ENCODE data around the gene GJB4. TPM values are rescaled to one million over a fixed set of nuclear protein-coding genes. Genes with fewer than 3 reads are reported as not detected.
"Not testable (repeated sequence)": the region's sequence is repeated elsewhere in the genome, so short reads cannot be mapped to it uniquely, and the experiment has no call there.

Gene GJB4
- polyA plus RNA-seq, 1 donor from 2014 or later, result not detected

DNA sequence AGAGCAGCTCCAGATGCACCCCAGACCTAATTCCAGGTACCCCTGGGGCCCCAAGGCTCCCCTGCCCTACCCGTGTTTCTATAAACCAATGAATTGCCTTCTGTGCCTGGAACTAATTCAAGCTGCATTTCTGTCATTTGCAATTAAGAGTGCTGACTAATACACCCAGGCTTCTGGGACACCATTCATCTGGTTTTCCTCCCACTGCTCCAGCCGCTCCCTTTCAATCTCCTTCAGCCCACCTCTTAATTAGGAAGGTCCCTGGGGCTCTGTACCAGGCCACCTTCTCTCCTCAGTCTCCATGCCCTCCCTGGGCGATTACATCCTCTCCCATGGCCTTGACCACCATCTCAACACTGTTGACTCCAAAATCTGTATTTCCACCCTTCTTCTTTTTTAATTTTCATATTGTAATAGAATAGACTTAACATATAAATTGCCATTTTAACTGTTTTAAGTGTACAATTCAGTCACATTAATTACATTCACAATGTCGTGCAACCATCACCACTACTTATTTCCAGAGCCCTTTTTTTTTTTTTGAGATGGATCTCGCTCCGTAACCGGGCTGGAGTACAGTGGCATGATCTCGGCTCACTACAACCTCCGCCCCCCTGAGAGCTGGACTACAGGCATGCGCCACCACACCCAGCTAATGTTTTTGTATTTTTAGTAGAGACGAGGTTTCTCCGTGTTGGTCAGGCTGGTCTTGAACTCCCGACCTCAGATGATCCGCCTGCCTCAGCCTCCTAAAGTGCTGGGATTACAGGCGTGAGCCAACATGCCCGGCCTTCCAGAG, 12.2 kb downstream of the GJB4 start:
- no peaks in the 10 kb centered on the region for H3K79me2 ChIP-seq (replicated peaks; ENCODE audit: insufficient read depth, low read length)
- no peaks in the 10 kb centered on the region for H3F3A ChIP-seq (ENCODE audit: insufficient read depth, low read length, poor library complexity, severe bottlenecking)

DNA sequence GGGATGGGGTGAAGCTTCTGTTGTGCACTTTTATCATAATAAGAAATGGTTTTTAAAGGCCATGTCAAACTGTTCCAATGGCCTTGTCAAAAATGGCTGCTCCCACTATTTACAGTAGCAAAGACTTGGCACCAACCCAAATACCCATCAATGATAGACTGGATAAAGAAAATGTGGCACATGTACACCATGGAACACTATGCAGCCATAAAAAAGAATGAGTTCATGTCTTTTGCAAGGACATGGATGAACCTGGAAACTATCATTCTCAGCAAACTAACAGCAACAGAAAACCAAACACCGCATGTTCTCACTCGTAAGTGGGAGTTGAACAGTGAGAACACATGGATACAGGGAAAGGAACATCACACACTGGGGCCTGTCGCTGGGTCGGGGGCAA, 13.6 kb downstream of the GJB4 start:
- not testable (repeated sequence) for H3K79me2 ChIP-seq (replicated peaks; ENCODE audit: insufficient read depth, low read length); H3K27me3 ChIP-seq (ENCODE audit: insufficient read depth, low read depth, low read length); H3K4me2 ChIP-seq (ENCODE audit: low read length); H3F3A ChIP-seq (ENCODE audit: insufficient read depth, low read length, poor library complexity, severe bottlenecking); H3K36me3 ChIP-seq (ENCODE audit: insufficient read depth, low read length); H3K9me3 ChIP-seq (ENCODE audit: low read length); H3K27ac ChIP-seq (ENCODE audit: low read length); H3K9me2 ChIP-seq (ENCODE audit: insufficient read depth, low read length); H3K4me3 ChIP-seq (ENCODE audit: low read length); H4K20me1 ChIP-seq (ENCODE audit: insufficient read depth); H2AFZ ChIP-seq (ENCODE audit: low read depth, low read length); H3K9ac ChIP-seq (ENCODE audit: low read length)

More for the DNA sequence above, 12.2 kb downstream of the GJB4 start:
- H3K27ac ChIP-seq (ENCODE audit: low read length), result no peak overlapping the region
- H3K4me2 ChIP-seq (ENCODE audit: low read length), result no peak overlapping the region
- H3K9ac ChIP-seq (ENCODE audit: low read length), result no peak overlapping the region
- no peaks in the 10 kb centered on the region for H4K20me1 ChIP-seq (ENCODE audit: insufficient read depth)
- no peaks in the 10 kb centered on the region for H3K36me3 ChIP-seq (ENCODE audit: insufficient read depth, low read length)
- H3K4me3 ChIP-seq (ENCODE audit: low read length), result no peak overlapping the region
- H3K9me2 ChIP-seq (ENCODE audit: insufficient read depth, low read length), result no peaks in the 10 kb centered on the region
- H3K27me3 ChIP-seq (ENCODE audit: insufficient read depth, low read depth, low read length), result no peaks in the 10 kb centered on the region
- no peaks in the 10 kb centered on the region for H3K9me3 ChIP-seq (ENCODE audit: low read length)
- no peak for TF ChIP-seq SMC3 (conservative IDR thresholded peaks at IDR 0.05; ENCODE audit: poor library complexity)
- TF ChIP-seq EZH2 (IDR thresholded peaks at IDR 0.05; ENCODE audit: borderline replicate concordance, insufficient read depth, low read length, poor library complexity, severe bottlenecking), result no peak
- no peak for TF ChIP-seq MXI1 (conservative IDR thresholded peaks at IDR 0.05; ENCODE audit: poor library complexity, severe bottlenecking)
- TF ChIP-seq, protein P1, sequence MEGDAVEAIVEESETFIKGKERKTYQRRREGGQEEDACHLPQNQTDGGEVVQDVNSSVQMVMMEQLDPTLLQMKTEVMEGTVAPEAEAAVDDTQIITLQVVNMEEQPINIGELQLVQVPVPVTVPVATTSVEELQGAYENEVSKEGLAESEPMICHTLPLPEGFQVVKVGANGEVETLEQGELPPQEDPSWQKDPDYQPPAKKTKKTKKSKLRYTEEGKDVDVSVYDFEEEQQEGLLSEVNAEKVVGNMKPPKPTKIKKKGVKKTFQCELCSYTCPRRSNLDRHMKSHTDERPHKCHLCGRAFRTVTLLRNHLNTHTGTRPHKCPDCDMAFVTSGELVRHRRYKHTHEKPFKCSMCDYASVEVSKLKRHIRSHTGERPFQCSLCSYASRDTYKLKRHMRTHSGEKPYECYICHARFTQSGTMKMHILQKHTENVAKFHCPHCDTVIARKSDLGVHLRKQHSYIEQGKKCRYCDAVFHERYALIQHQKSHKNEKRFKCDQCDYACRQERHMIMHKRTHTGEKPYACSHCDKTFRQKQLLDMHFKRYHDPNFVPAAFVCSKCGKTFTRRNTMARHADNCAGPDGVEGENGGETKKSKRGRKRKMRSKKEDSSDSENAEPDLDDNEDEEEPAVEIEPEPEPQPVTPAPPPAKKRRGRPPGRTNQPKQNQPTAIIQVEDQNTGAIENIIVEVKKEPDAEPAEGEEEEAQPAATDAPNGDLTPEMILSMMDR (IDR thresholded peaks at IDR 0.05; ENCODE audit: poor library complexity, severe bottlenecking), result no peak
- no peak for TF ChIP-seq TAF1 (IDR thresholded peaks at IDR 0.05; ENCODE audit: low read depth)
- TF ChIP-seq, protein P2, sequence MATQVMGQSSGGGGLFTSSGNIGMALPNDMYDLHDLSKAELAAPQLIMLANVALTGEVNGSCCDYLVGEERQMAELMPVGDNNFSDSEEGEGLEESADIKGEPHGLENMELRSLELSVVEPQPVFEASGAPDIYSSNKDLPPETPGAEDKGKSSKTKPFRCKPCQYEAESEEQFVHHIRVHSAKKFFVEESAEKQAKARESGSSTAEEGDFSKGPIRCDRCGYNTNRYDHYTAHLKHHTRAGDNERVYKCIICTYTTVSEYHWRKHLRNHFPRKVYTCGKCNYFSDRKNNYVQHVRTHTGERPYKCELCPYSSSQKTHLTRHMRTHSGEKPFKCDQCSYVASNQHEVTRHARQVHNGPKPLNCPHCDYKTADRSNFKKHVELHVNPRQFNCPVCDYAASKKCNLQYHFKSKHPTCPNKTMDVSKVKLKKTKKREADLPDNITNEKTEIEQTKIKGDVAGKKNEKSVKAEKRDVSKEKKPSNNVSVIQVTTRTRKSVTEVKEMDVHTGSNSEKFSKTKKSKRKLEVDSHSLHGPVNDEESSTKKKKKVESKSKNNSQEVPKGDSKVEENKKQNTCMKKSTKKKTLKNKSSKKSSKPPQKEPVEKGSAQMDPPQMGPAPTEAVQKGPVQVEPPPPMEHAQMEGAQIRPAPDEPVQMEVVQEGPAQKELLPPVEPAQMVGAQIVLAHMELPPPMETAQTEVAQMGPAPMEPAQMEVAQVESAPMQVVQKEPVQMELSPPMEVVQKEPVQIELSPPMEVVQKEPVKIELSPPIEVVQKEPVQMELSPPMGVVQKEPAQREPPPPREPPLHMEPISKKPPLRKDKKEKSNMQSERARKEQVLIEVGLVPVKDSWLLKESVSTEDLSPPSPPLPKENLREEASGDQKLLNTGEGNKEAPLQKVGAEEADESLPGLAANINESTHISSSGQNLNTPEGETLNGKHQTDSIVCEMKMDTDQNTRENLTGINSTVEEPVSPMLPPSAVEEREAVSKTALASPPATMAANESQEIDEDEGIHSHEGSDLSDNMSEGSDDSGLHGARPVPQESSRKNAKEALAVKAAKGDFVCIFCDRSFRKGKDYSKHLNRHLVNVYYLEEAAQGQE (IDR thresholded peaks at IDR 0.05; ENCODE audit: borderline replicate concordance), result no peak
- TF ChIP-seq POLR2AphosphoS5 (IDR thresholded peaks at IDR 0.05), result no peak
- TF ChIP-seq RAD21 (conservative IDR thresholded peaks at IDR 0.05), result no peak
- no peak for TF ChIP-seq EP300 (conservative IDR thresholded peaks at IDR 0.05; ENCODE audit: poor library complexity, severe bottlenecking)
- no peak overlapping the region for H2AFZ ChIP-seq (ENCODE audit: low read depth, low read length)
